ENCODE results near the gene ZNF726. TPM values are rescaled to one million over a fixed set of nuclear protein-coding genes. Genes with fewer than 3 reads are reported as not detected.
A peak's percentile ranks its signal among the peaks of the same experiment; 100 is the strongest.
"Not testable (repeated sequence)": the region's sequence is repeated elsewhere in the genome, so short reads cannot be mapped to it uniquely, and the experiment has no call there.

ZNF726 gene
- total RNA-seq, 1 donor from 2014 or later: 12.8 TPM

DNA sequence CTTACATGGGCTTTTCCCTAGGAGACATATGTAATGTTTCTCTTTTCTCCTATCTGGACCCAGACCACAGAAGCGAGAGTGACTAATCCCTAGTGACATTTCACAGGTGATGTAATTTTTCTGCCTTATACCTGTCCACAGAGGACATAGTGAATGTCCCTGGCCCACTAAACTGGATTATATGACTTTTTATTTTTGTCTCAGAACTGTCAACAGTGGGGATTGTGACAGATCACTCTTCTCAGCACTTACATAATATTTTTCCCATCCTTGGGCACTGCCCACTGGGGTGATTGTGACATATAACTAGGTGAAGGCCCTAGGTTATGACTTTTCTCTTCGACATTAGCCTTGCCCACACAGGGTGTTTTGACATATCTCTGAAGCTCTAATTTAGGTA is 7.9 kb upstream of the ZNF726 start:
- Mint-ChIP-seq H3K36me3 (ENCODE audit: low read depth) (no peaks in the 10 kb centered on the region), H3K4me3 (no peak overlapping the region), H3K4me1 (no peaks in the 10 kb centered on the region), H3K9me3 (peaks cover 38% of the 10 kb centered on the region), H3K27ac (no peak overlapping the region), H3K27me3 (no peaks in the 10 kb centered on the region)
- DNase-seq: no peak
- intact Hi-C loops (cut with micrococcal nuclease): no loop called here

DNA sequence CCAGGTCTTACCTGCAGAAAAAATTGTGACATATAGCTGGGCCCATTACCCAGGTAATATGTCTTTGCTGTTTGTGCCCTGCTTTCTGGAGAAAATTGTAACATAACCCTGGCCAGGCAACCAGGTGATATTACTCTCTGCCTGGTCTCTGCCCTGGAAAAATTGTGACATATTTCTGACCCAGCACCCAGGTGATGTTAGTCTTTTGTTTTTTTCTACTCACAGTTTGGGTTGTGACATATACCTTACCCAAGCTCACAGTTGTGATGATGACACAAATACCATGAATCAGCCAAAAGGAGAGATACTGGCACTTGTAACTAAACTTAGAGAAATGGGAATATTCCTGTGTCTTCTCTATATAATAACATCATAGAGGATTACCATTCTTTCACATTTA is 6.5 kb upstream of the ZNF726 start:
- intact Hi-C loops (cut with micrococcal nuclease): no loop called here
- H3K9me3 Mint-ChIP-seq: peaks cover 43% of the 10 kb centered on the region
- H3K27me3 Mint-ChIP-seq: no peaks in the 10 kb centered on the region

DNA sequence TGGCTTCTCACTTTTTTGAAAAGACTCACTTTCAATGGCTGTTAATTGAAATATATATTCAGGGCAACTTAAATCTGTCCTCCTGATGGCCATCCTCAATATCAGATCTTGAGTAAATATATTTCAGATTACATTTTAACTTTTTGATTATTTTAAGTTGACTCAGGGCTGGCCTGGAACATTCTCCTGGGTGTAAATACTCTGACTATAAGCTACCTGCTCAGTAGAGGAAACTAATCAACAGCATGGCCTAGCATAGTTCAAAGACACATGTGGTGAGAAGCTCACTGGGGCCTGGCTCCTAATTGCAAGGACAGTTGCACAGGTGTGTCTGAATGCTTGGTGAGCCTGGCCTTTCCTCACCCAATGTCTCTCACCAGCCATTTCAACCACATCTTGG is 5.5 kb upstream of the ZNF726 start:
- Mint-ChIP-seq H3K27me3 (no peaks in the 10 kb centered on the region), H3K36me3 (ENCODE audit: low read depth) (no peaks in the 10 kb centered on the region), H3K4me3 (no peak overlapping the region), H3K27ac (no peak overlapping the region), H3K9me3 (peaks cover 44% of the 10 kb centered on the region), H3K4me1 (no peaks in the 10 kb centered on the region)
- intact Hi-C loops (cut with micrococcal nuclease): no loop called here
- DNase-seq: no peak

More for the DNA sequence above, 6.5 kb upstream of the ZNF726 start:
- no peak for DNase-seq
- Mint-ChIP-seq H3K4me1 (no peaks in the 10 kb centered on the region), H3K36me3 (ENCODE audit: low read depth) (no peaks in the 10 kb centered on the region), H3K4me3 (no peak overlapping the region), H3K27ac (no peak overlapping the region)

DNA sequence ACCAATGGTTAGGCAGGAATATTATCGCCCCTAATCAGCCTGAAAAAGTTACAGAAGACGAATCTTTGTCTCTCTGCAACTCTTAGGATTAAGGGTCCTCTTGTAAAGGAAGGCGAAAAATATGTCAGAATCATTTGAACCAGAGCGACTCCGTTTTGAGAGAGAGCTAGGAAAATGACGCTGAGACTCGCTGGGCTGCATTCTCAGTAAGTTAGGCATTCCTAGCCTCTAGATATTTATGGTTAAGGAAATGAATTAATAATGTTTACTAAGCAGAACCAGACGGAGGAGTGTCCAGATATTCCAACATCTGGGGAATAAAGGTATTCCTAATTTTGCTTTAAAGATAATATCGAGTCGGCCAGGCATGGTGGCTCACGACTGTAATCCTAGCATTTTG is 755 bp upstream of the ZNF726 start:
- H3K27me3 Mint-ChIP-seq: no peaks in the 10 kb centered on the region
- intact Hi-C loops (cut with micrococcal nuclease): loop anchor here (1.0 to 10.0 kb wide), 5 partner anchors 119 to 659 kb away; partner anchors contain the start of genes ZNF254, ZNF681 and ZNF724
- peaks cover 2% of the 10 kb centered on the region for H3K4me1 Mint-ChIP-seq
- H3K36me3 Mint-ChIP-seq (ENCODE audit: low read depth): peaks cover 22% of the 10 kb centered on the region
- peaks cover 23% of the 10 kb centered on the region for H3K9me3 Mint-ChIP-seq
- H3K27ac Mint-ChIP-seq: no peak overlapping the region
- peak overlapping the region; percentile 97 for H3K4me3 Mint-ChIP-seq
- DNase-seq: no peak

DNA sequence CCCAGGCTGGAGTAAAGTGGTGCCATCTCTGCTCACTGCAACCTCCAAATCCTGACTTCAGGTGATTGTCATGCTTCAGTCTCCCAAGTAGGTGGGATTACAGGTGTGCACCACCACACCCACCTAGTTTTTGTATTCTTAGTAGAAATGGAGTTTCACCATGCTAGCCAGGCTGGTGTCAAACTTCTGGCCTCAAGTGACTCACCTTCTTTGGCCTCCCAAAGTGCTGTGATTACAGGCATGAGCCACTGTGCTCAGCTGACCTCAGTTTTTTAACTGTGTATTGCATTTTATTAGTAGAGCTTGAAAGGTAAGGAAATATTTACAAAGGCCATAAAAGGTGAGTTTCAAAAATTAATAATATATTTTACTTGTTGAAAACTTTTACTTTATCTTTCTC is 2.3 kb downstream of the ZNF726 start:
- Mint-ChIP-seq H3K36me3 (ENCODE audit: low read depth) (peaks cover 47% of the 10 kb centered on the region), H3K27me3 (no peaks in the 10 kb centered on the region), H3K4me1 (peaks cover 2% of the 10 kb centered on the region), H3K9me3 (peaks cover 21% of the 10 kb centered on the region), H3K27ac (no peak overlapping the region), H3K4me3 (no peak overlapping the region)
- intact Hi-C loops (cut with micrococcal nuclease): loop anchor here (5.0 to 10.0 kb wide), 2 partner anchors 180 to 662 kb away; partner anchors contain the start of gene ZNF724
- peak; percentile 46 for DNase-seq

DNA sequence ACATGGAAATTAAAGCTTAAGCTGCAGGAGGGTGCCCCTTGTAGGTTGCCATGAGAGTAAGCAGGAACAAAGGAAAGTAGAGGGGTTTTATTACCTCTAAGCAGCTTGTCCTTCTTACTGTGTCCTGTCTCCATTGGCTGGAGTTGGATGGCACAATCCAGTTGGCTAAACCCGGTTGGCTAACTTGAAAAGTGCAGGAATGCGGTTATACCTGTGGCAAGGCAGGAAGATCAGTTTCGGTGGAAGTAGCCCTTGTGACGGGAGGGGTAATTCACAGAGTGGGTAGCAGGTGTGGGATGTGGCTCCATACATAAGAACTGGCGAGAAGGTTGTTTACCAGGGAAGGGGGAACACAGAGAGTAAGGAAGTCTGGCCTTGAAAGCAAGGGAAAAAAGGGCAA is 3.2 kb downstream of the ZNF726 start:
- peaks cover 2% of the 10 kb centered on the region for H3K4me1 Mint-ChIP-seq
- H3K4me3 Mint-ChIP-seq: no peak overlapping the region

DNA sequence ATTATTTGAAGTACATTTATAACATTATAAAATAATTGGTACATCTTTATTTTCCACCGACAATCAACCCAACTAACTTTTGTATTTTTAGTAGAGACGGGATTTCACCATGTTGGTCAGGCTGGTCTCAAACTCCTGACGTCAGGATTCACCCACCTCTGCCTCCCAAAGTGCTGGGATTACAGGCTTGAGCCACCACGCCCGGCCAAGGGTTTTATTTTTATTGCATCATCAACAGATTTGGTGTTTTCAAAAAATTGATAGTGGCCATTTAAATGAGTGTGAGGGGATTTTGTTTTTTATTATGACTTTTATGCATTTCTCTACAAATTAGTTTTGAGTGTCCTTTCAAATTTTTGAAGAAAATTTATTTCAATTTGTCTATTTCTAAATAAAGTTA is 10.6 kb downstream of the ZNF726 start:
- Mint-ChIP-seq H3K27ac (no peak overlapping the region), H3K36me3 (ENCODE audit: low read depth) (peaks cover 58% of the 10 kb centered on the region), H3K27me3 (no peaks in the 10 kb centered on the region), H3K4me1 (no peaks in the 10 kb centered on the region), H3K4me3 (no peak overlapping the region), H3K9me3 (peaks cover 19% of the 10 kb centered on the region)
- no peak for DNase-seq
- intact Hi-C loops (cut with micrococcal nuclease): no loop called here

More for the DNA sequence above, 3.2 kb downstream of the ZNF726 start:
- H3K9me3 Mint-ChIP-seq: peaks cover 22% of the 10 kb centered on the region
- intact Hi-C loops (cut with micrococcal nuclease): loop anchor here (5.0 to 10.0 kb wide), 2 partner anchors 179 to 663 kb away; partner anchors contain the start of gene ZNF724
- no peaks in the 10 kb centered on the region for H3K27me3 Mint-ChIP-seq
- no peak overlapping the region for H3K27ac Mint-ChIP-seq
- peaks cover 54% of the 10 kb centered on the region for H3K36me3 Mint-ChIP-seq (ENCODE audit: low read depth)
- no peak for DNase-seq

DNA sequence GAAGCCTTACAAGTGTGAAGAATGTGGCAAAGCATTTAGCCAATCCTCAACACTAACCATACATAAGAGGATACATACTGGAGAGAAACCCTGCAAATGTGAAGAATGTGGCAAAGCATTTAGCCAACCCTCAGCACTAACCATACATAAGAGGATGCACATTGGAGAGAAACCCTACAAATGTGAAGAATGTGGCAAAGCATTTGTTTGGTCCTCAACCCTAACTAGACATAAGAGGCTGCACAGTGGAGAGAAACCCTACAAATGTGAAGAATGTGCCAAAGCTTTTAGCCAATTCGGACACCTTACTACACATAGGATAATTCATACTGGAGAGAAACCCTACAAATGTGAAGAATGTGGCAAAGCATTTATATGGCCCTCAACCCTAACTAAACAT is 18.2 kb downstream of the ZNF726 start:
- intact Hi-C loops (cut with micrococcal nuclease): no loop called here
- DNase-seq: no peak
- H3K27ac Mint-ChIP-seq: no peak overlapping the region
- peaks cover 25% of the 10 kb centered on the region for H3K9me3 Mint-ChIP-seq
- no peak overlapping the region for H3K4me3 Mint-ChIP-seq
- no peaks in the 10 kb centered on the region for H3K27me3 Mint-ChIP-seq
- no peaks in the 10 kb centered on the region for H3K4me1 Mint-ChIP-seq
- peaks cover 30% of the 10 kb centered on the region for H3K36me3 Mint-ChIP-seq (ENCODE audit: low read depth)

DNA sequence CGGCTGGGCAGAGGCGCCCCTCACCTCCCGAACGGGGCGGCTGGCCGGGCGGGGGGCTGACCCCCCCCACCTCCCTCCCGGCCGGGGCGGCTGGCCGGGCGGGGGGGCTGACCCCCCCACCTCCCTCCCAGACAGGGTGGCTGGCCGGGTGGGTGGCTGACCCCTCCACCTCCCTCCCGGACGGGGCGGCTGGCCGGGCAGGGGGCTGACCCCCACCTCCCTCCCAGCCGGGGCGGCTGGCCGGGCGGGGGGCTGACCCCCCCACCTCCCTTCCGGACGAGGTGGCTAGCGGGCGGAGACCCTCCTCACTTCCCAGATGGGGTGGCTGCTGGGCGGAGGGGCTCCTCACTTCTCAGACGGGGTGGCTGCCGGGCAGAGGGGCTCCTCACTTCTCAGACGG is 22.3 kb downstream of the ZNF726 start:
- H3K36me3 Mint-ChIP-seq (ENCODE audit: low read depth): peaks cover 16% of the 10 kb centered on the region
- H3K4me1 Mint-ChIP-seq, DNase-seq: not testable (repeated sequence)

DNA sequence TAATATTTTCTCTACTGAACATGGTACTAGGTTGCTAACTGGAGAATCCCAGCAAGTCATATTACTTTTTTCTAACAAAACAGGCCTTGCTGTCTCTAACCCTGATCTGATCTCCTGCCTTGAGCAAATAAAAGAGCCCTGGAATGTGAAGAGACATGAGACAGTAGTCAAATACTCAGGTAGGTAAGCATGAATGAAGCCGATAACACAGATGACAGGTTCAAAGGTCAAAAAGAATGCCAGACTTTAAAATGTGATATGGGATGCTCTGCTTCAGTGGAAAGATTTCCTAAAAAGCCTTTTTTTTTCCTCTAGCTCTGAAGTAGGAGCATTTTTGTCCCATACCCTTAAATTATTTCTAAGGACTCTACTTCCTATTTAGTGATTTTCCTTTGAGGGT is 28.7 kb downstream of the ZNF726 start:
- H3K27ac Mint-ChIP-seq: no peak overlapping the region
- H3K9me3 Mint-ChIP-seq: peaks cover 37% of the 10 kb centered on the region
- H3K4me3 Mint-ChIP-seq: no peak overlapping the region
- no peaks in the 10 kb centered on the region for H3K27me3 Mint-ChIP-seq
- peaks cover 26% of the 10 kb centered on the region for H3K36me3 Mint-ChIP-seq (ENCODE audit: low read depth)
- no peak for DNase-seq
- intact Hi-C loops (cut with micrococcal nuclease): no loop called here
- H3K4me1 Mint-ChIP-seq: peaks cover 1% of the 10 kb centered on the region

More for the DNA sequence above, 22.3 kb downstream of the ZNF726 start:
- H3K27ac Mint-ChIP-seq; H3K27me3 Mint-ChIP-seq; intact Hi-C loops (cut with micrococcal nuclease); H3K4me3 Mint-ChIP-seq: not testable (repeated sequence)
- peaks cover 45% of the 10 kb centered on the region for H3K9me3 Mint-ChIP-seq

DNA sequence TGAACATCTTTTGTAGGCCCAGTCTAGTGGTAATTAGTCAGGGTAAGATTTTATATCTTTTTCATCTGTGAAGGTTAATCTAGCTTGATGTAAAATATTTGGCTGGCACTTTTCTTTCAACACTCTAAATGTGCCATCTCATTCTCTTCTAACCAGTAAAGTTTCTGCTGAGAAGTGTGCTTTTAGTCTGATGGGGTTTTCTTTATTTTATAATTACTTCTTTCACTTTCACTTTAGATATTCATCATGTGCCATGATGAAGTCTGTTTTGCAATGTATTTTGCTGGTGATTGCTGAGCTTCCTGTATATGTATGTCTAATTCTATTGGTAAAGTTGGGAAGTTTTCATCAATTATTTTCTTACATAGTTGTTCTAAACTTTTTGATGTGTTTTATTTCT is 31.9 kb downstream of the ZNF726 start:
- peaks cover 32% of the 10 kb centered on the region for H3K9me3 Mint-ChIP-seq
- intact Hi-C loops (cut with micrococcal nuclease): no loop called here
- H3K4me1 Mint-ChIP-seq: peaks cover 1% of the 10 kb centered on the region
- no peak for DNase-seq
- H3K4me3 Mint-ChIP-seq: no peak overlapping the region
- no peaks in the 10 kb centered on the region for H3K27me3 Mint-ChIP-seq
- peaks cover 29% of the 10 kb centered on the region for H3K36me3 Mint-ChIP-seq (ENCODE audit: low read depth)
- no peak overlapping the region for H3K27ac Mint-ChIP-seq

DNA sequence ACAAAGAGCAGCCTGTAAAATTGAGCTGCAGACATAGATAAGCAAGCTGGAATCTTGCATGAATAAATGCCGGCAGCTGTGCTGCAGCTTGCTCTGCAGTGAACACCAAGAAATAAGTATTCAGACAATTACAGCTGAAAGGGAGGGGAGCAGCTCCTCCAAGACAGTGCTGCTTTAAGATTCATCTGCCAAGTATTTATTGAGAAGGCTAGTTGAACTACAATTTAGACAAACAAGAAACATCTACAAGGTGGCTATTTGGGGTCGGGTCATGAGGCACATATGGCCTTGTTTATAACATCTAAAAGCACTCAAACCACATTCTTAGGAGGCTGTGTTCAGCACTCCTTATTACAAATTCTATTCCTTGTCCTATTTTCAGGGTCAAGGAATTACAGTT is 34.9 kb downstream of the ZNF726 start:
- H3K36me3 Mint-ChIP-seq (ENCODE audit: low read depth): peaks cover 19% of the 10 kb centered on the region
- no peak for DNase-seq
- H3K27ac Mint-ChIP-seq: no peak overlapping the region

DNA sequence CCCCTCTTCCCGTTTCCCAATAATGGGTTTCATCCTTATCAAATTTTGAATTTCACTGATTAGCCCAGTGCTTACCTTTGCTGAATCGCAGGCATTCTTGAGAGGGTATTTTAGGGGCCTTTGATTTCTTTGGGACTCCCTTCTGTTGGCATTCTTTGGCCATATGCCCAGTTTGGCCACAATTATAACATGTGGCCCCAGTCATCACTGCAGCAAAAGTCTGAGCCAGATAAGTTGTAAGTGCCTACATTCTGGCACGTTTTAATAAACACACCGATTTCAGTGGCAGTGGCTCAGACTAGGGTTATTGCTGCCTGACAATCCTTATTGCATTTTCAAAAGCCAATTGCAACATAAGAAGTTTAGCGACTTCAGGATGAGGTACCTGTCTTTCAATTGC is 41.4 kb downstream of the ZNF726 start:
- Mint-ChIP-seq H3K9me3 (peaks cover 24% of the 10 kb centered on the region), H3K36me3 (ENCODE audit: low read depth) (no peaks in the 10 kb centered on the region), H3K27ac (no peak overlapping the region), H3K4me1 (no peaks in the 10 kb centered on the region), H3K4me3 (no peak overlapping the region), H3K27me3 (no peaks in the 10 kb centered on the region)
- no peak for DNase-seq
- intact Hi-C loops (cut with micrococcal nuclease): no loop called here

More for the DNA sequence above, 34.9 kb downstream of the ZNF726 start:
- peaks cover 1% of the 10 kb centered on the region for H3K4me1 Mint-ChIP-seq
- no peak overlapping the region for H3K4me3 Mint-ChIP-seq
- intact Hi-C loops (cut with micrococcal nuclease): no loop called here
- no peaks in the 10 kb centered on the region for H3K27me3 Mint-ChIP-seq
- H3K9me3 Mint-ChIP-seq: peaks cover 27% of the 10 kb centered on the region

DNA sequence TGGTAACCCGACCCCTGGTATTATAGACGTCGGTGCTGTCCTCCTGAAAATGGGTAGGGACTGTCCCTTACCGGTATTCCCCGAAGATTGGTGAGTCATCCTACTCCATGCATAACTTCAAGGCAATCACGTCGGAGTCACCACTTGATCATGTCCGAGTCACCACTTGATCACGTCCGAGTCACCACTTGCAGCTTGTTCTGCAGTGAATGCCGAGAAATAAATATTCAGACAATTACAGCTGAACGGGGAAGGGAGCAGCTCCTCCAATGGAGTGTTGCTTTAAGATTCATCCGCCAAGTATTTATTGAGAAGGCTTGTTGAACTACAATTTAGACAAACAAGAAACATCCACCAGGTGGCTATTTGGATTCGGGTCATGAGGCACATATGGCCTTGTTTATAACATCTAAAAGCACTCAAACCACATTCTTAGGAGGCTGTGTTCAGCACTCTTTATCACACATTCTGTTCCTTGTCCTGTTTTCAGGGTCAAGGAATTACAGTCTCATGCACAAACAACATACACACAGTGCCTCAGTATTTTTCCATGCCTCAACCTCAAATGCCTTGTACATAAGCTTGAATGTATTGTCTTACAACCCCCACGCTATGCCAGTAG is 43.1 kb downstream of the ZNF726 start:
- Mint-ChIP-seq H3K36me3 (ENCODE audit: low read depth) (no peaks in the 10 kb centered on the region), H3K4me1 (no peaks in the 10 kb centered on the region), H3K27ac (no peak overlapping the region), H3K27me3 (no peaks in the 10 kb centered on the region), H3K9me3 (peaks cover 27% of the 10 kb centered on the region), H3K4me3 (no peak overlapping the region)
- intact Hi-C loops (cut with micrococcal nuclease): no loop called here
- DNase-seq: no peak

DNA sequence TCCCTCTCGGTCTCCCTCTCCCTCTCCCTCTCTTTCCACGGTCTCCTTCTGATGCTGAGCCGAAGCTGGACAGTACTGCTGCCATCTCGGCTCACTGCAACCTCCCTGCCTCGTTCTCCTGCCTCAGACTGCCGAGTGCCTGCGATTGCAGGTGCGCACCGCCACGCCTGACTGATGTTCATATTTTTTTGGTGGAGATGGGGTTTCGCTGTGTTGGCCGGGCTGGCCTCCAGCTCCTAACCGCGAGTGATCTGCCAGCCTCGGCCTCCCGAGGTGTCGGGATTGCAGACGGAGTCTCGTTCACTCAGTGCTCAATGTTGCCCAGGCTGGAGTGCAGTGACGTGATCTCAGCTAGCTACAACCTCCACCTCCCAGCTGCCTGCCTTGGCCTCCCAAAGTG is 48.7 kb downstream of the ZNF726 start:
- H3K27ac Mint-ChIP-seq; intact Hi-C loops (cut with micrococcal nuclease); H3K4me3 Mint-ChIP-seq; H3K4me1 Mint-ChIP-seq; H3K36me3 Mint-ChIP-seq (ENCODE audit: low read depth); H3K27me3 Mint-ChIP-seq; DNase-seq: not testable (repeated sequence)
- peaks cover 28% of the 10 kb centered on the region for H3K9me3 Mint-ChIP-seq
